ENCODE measurements around the gene DSTYK.

DSTYK gene

GRCh38 chr1:205211169-205211838 is at the start of gene DSTYK:
Gene DSTYK, minus strand, starts transcription at chr1:205211702. Its CDS starts 167 bp downstream, at chr1:205211535.
- peak within 1 kb of the TSS; percentile 83 for H3K27ac ChIP-seq (ENCODE audit: low read depth, low read length)
- H3K4me3 ChIP-seq (ENCODE audit: low read depth in 1 of 5, low read length in 5 of 5), result peak within 1 kb of the TSS; percentile 84 to 97 (median 90)
- no peaks in the 10 kb centered on the region for H3K9me3 ChIP-seq (ENCODE audit: control insufficient read depth in 5 of 5, low read length in 5 of 5)
- H3K9ac ChIP-seq (ENCODE audit: low read length in 5 of 5), result peak within 1 kb of the TSS; percentile 74 to 94 (median 91)
- no peaks in the 10 kb centered on the region for H3K27me3 ChIP-seq (ENCODE audit: control insufficient read depth in 5 of 5, insufficient read depth in 4 of 5, low read length in 5 of 5)
- H3K36me3 ChIP-seq (ENCODE audit: control insufficient read depth in 5 of 5, insufficient read depth in 5 of 5, low read length in 5 of 5), result no peaks in the 10 kb centered on the region
- peaks cover 0 to 24% (median 18%) of the 10 kb centered on the region in 5 donors for H3K4me1 ChIP-seq (ENCODE audit: control insufficient read depth in 5 of 5, insufficient read depth in 5 of 5, low read length in 5 of 5)

- no peak overlapping the region for H3K4me3 ChIP-seq (ENCODE audit: low read depth in 1 of 5, low read length in 5 of 5)
- H3K27ac ChIP-seq (ENCODE audit: low read depth, low read length), result no peak overlapping the region
- no peak overlapping the region for H3K9ac ChIP-seq (ENCODE audit: low read length in 5 of 5)
- H3K9me3 ChIP-seq (ENCODE audit: control insufficient read depth in 5 of 5, low read length in 5 of 5), result no peaks in the 10 kb centered on the region
- peaks cover 6 to 47% (median 36%) of the 10 kb centered on the region in 5 donors for H3K4me1 ChIP-seq (ENCODE audit: control insufficient read depth in 5 of 5, insufficient read depth in 5 of 5, low read length in 5 of 5)
- H3K27me3 ChIP-seq (ENCODE audit: control insufficient read depth in 5 of 5, insufficient read depth in 4 of 5, low read length in 5 of 5), result no peaks in the 10 kb centered on the region
- no peaks in the 10 kb centered on the region for H3K36me3 ChIP-seq (ENCODE audit: control insufficient read depth in 5 of 5, insufficient read depth in 5 of 5, low read length in 5 of 5)
These were observed 48.5 kb upstream of the DSTYK start for GRCh38 chr1:205259998-205260397.

GRCh38 chr1:205259324-205259832 is 47.9 kb upstream of the DSTYK start:
- Histone ChIP-seq H3K27me3 (ENCODE audit: control insufficient read depth in 5 of 5, insufficient read depth in 4 of 5, low read length in 5 of 5) (no peaks in the 10 kb centered on the region), H3K4me3 (ENCODE audit: low read depth in 1 of 5, low read length in 5 of 5) (no peak overlapping the region), H3K9ac (ENCODE audit: low read length in 5 of 5) (no peak overlapping the region), H3K4me1 (ENCODE audit: control insufficient read depth in 5 of 5, insufficient read depth in 5 of 5, low read length in 5 of 5) (peaks cover 6 to 47% (median 36%) of the 10 kb centered on the region in 5 donors), H3K27ac (ENCODE audit: low read depth, low read length) (no peak overlapping the region), H3K36me3 (ENCODE audit: control insufficient read depth in 5 of 5, insufficient read depth in 5 of 5, low read length in 5 of 5) (no peaks in the 10 kb centered on the region), H3K9me3 (ENCODE audit: control insufficient read depth in 5 of 5, low read length in 5 of 5) (no peaks in the 10 kb centered on the region)

GRCh38 chr1:205258719-205259118 is 47.2 kb upstream of the DSTYK start:
- Histone ChIP-seq H3K9me3 (ENCODE audit: control insufficient read depth in 5 of 5, low read length in 5 of 5) (no peaks in the 10 kb centered on the region), H3K9ac (ENCODE audit: low read length in 5 of 5) (no peak overlapping the region), H3K27me3 (ENCODE audit: control insufficient read depth in 5 of 5, insufficient read depth in 4 of 5, low read length in 5 of 5) (no peaks in the 10 kb centered on the region), H3K4me1 (ENCODE audit: control insufficient read depth in 5 of 5, insufficient read depth in 5 of 5, low read length in 5 of 5) (peaks cover 6 to 47% (median 36%) of the 10 kb centered on the region in 5 donors), H3K27ac (ENCODE audit: low read depth, low read length) (no peak overlapping the region), H3K4me3 (ENCODE audit: low read depth in 1 of 5, low read length in 5 of 5) (no peak overlapping the region), H3K36me3 (ENCODE audit: control insufficient read depth in 5 of 5, insufficient read depth in 5 of 5, low read length in 5 of 5) (no peaks in the 10 kb centered on the region)

GRCh38 chr1:205258261-205258691 is 46.8 kb upstream of the DSTYK start:
- peaks cover 6 to 47% (median 36%) of the 10 kb centered on the region in 5 donors for H3K4me1 ChIP-seq (ENCODE audit: control insufficient read depth in 5 of 5, insufficient read depth in 5 of 5, low read length in 5 of 5)
- H3K4me3 ChIP-seq (ENCODE audit: low read depth in 1 of 5, low read length in 5 of 5), result no peak overlapping the region
- H3K27me3 ChIP-seq (ENCODE audit: control insufficient read depth in 5 of 5, insufficient read depth in 4 of 5, low read length in 5 of 5), result no peaks in the 10 kb centered on the region
- H3K9me3 ChIP-seq (ENCODE audit: control insufficient read depth in 5 of 5, low read length in 5 of 5), result no peaks in the 10 kb centered on the region
- no peak overlapping the region for H3K9ac ChIP-seq (ENCODE audit: low read length in 5 of 5)
- no peaks in the 10 kb centered on the region for H3K36me3 ChIP-seq (ENCODE audit: control insufficient read depth in 5 of 5, insufficient read depth in 5 of 5, low read length in 5 of 5)
- H3K27ac ChIP-seq (ENCODE audit: low read depth, low read length), result no peak overlapping the region

- no peak overlapping the region for H3K4me3 ChIP-seq (ENCODE audit: low read depth in 1 of 5, low read length in 5 of 5)
- H3K4me1 ChIP-seq (ENCODE audit: control insufficient read depth in 5 of 5, insufficient read depth in 5 of 5, low read length in 5 of 5), result peaks cover 6 to 43% (median 34%) of the 10 kb centered on the region in 5 donors
- H3K9ac ChIP-seq (ENCODE audit: low read length in 5 of 5), result no peak overlapping the region
- H3K27me3 ChIP-seq (ENCODE audit: control insufficient read depth in 5 of 5, insufficient read depth in 4 of 5, low read length in 5 of 5), result no peaks in the 10 kb centered on the region
- no peaks in the 10 kb centered on the region for H3K9me3 ChIP-seq (ENCODE audit: control insufficient read depth in 5 of 5, low read length in 5 of 5)
- no peaks in the 10 kb centered on the region for H3K36me3 ChIP-seq (ENCODE audit: control insufficient read depth in 5 of 5, insufficient read depth in 5 of 5, low read length in 5 of 5)
- no peak overlapping the region for H3K27ac ChIP-seq (ENCODE audit: low read depth, low read length)
These were observed 46.2 kb upstream of the DSTYK start for GRCh38 chr1:205257735-205258134.

- no peak overlapping the region for H3K4me3 ChIP-seq (ENCODE audit: low read depth in 1 of 5, low read length in 5 of 5)
- no peaks in the 10 kb centered on the region for H3K36me3 ChIP-seq (ENCODE audit: control insufficient read depth in 5 of 5, insufficient read depth in 5 of 5, low read length in 5 of 5)
- H3K9me3 ChIP-seq (ENCODE audit: control insufficient read depth in 5 of 5, low read length in 5 of 5), result no peaks in the 10 kb centered on the region
- no peak overlapping the region for H3K27ac ChIP-seq (ENCODE audit: low read depth, low read length)
- H3K27me3 ChIP-seq (ENCODE audit: control insufficient read depth in 5 of 5, insufficient read depth in 4 of 5, low read length in 5 of 5), result no peaks in the 10 kb centered on the region
- no peak overlapping the region for H3K9ac ChIP-seq (ENCODE audit: low read length in 5 of 5)
- peaks cover 6 to 37% (median 31%) of the 10 kb centered on the region in 5 donors for H3K4me1 ChIP-seq (ENCODE audit: control insufficient read depth in 5 of 5, insufficient read depth in 5 of 5, low read length in 5 of 5)
These were observed 45.6 kb upstream of the DSTYK start for GRCh38 chr1:205256951-205257625.

- Histone ChIP-seq H3K27me3 (ENCODE audit: control insufficient read depth in 5 of 5, insufficient read depth in 4 of 5, low read length in 5 of 5) (no peaks in the 10 kb centered on the region), H3K9me3 (ENCODE audit: control insufficient read depth in 5 of 5, low read length in 5 of 5) (no peaks in the 10 kb centered on the region), H3K36me3 (ENCODE audit: control insufficient read depth in 5 of 5, insufficient read depth in 5 of 5, low read length in 5 of 5) (no peaks in the 10 kb centered on the region), H3K4me3 (ENCODE audit: low read depth in 1 of 5, low read length in 5 of 5) (no peak overlapping the region), H3K9ac (ENCODE audit: low read length in 5 of 5) (no peak overlapping the region), H3K4me1 (ENCODE audit: control insufficient read depth in 5 of 5, insufficient read depth in 5 of 5, low read length in 5 of 5) (peaks cover 6 to 30% (median 27%) of the 10 kb centered on the region in 5 donors), H3K27ac (ENCODE audit: low read depth, low read length) (no peak overlapping the region)
These were observed 44.7 kb upstream of the DSTYK start for GRCh38 chr1:205255941-205256780.

- H3K4me3 ChIP-seq (ENCODE audit: low read depth in 1 of 5, low read length in 5 of 5), result no peak overlapping the region
- peaks cover 2 to 26% (median 17%) of the 10 kb centered on the region in 5 donors for H3K4me1 ChIP-seq (ENCODE audit: control insufficient read depth in 5 of 5, insufficient read depth in 5 of 5, low read length in 5 of 5)
- H3K9ac ChIP-seq (ENCODE audit: low read length in 5 of 5), result no peak overlapping the region
- H3K36me3 ChIP-seq (ENCODE audit: control insufficient read depth in 5 of 5, insufficient read depth in 5 of 5, low read length in 5 of 5), result no peaks in the 10 kb centered on the region
- H3K27ac ChIP-seq (ENCODE audit: low read depth, low read length), result no peak overlapping the region
- no peaks in the 10 kb centered on the region for H3K27me3 ChIP-seq (ENCODE audit: control insufficient read depth in 5 of 5, insufficient read depth in 4 of 5, low read length in 5 of 5)
- no peaks in the 10 kb centered on the region for H3K9me3 ChIP-seq (ENCODE audit: control insufficient read depth in 5 of 5, low read length in 5 of 5)
These were observed 40.1 kb upstream of the DSTYK start for GRCh38 chr1:205251576-205251975.
